Ishikawa (cell line): Measurements from ENCODE around the gene NBAS.

Source experiments
- CEBPB ChIP-seq: IDR thresholded peaks from 2 replicates; pipeline ENCODE4 v1.6.1; 2012
- CREB1 ChIP-seq: IDR thresholded peaks from 2 replicates; pipeline ENCODE4 v1.6.1; 2012; ENCODE audit warnings: low read depth
- EGR1 ChIP-seq: IDR thresholded peaks from 2 replicates; pipeline ENCODE4 v1.6.1; 2012
- EP300 ChIP-seq: IDR thresholded peaks from 2 replicates; pipeline ENCODE4 v1.6.1; 2012; ENCODE audit warnings: borderline replicate concordance
- FOXM1 ChIP-seq: IDR thresholded peaks from 2 replicates; pipeline ENCODE4 v1.6.1; 2012; ENCODE audit warnings: low read depth, borderline replicate concordance
- NFIC ChIP-seq: IDR thresholded peaks from 2 replicates; pipeline ENCODE4 v1.6.1; 2012
- RAD21 ChIP-seq: IDR thresholded peaks from 2 replicates; pipeline ENCODE4 v1.6.1; 2012; ENCODE audit warnings: low read depth
- TAF1 ChIP-seq: IDR thresholded peaks from 2 replicates; pipeline ENCODE4 v1.6.1; 2012; ENCODE audit warnings: low read depth, mild to moderate bottlenecking
- TCF12 ChIP-seq: IDR thresholded peaks from 2 replicates; pipeline ENCODE4 v1.6.1; 2012; ENCODE audit warnings: low read depth
- TEAD4 ChIP-seq: IDR thresholded peaks from 2 replicates; pipeline ENCODE4 v1.6.1; 2012
- YY1 ChIP-seq: IDR thresholded peaks from 2 replicates; pipeline ENCODE4 v1.6.1; 2012; ENCODE audit warnings: low read depth
- ZBTB7A ChIP-seq: IDR thresholded peaks from 2 replicates; pipeline ENCODE4 v1.6.1; 2012; ENCODE audit warnings: low read depth
- TF ChIP-seq, protein P1 (sequence below): IDR thresholded peaks from 2 replicates; pipeline ENCODE4 v1.6.1; 2012
- TF ChIP-seq, protein P2 (sequence below): IDR thresholded peaks from 2 replicates; pipeline ENCODE4 v1.6.1; 2012
- TF ChIP-seq, protein P3 (sequence below): IDR thresholded peaks from 2 replicates; pipeline ENCODE4 v1.6.1; 2012; ENCODE audit warnings: low read depth, mild to moderate bottlenecking

The NBAS gene

DNA sequence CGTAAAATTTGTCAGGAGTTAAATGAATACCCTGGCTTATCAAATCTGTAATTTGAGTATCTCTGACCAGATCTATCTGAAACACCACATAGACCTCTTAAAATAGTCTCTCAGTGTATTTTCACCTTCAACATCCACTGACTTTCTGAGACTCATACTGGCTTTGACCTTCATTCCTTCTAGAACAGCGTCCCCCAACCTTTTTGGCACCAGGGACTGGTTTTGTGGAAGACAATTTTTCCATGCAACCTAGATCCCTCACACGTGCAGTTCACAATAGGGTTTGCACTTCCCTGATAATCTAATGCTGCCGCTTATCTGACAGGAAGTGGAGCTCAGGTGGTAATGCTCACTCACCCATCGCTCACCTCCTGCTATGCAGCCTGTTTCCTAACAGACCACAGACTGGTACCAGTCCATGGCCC lies 3.2 kb downstream of the NBAS start:
- no peak for TF ChIP-seq FOXM1
- no peak for TF ChIP-seq NFIC
- TF ChIP-seq CEBPB, result no peak

DNA sequence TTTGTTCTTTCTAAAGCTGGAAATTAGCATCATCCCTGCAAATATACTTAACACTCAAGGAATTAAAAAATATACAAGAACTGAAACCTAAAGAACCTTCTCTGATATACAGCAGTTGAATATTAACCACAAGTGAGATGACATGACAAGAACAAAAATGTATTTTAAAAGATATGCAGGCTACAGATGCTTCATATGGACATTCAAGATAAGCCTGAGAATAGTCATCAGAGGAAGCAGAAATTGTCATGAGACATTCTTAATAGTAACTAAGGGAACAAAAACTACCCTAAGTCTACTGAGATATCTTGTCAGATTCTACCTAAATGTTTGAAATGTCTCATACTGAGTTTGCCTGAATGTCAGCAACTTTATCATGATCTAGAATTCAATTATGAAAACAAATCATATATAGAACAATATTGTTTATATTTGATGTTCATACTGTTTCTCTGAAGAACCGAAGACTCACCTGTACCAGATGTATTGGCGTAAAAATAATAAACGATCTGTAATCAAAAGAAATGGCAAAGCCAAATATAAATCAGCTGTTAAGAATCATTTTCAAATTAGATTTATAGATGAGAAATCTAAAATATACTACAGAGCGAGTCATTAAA lies 4.7 kb downstream of the NBAS start:
- TF ChIP-seq TAF1 (no peak), TEAD4 (no peak), CEBPB (no peak), NFIC (no peak), EP300 (no peak), EGR1 (no peak), TCF12 (no peak), RAD21 (no peak), FOXM1 (no peak), CREB1 (no peak), YY1 (no peak), ZBTB7A (no peak)
- TF ChIP-seq, protein P1, sequence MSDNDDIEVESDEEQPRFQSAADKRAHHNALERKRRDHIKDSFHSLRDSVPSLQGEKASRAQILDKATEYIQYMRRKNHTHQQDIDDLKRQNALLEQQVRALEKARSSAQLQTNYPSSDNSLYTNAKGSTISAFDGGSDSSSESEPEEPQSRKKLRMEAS, result no peak
- TF ChIP-seq, protein P2, sequence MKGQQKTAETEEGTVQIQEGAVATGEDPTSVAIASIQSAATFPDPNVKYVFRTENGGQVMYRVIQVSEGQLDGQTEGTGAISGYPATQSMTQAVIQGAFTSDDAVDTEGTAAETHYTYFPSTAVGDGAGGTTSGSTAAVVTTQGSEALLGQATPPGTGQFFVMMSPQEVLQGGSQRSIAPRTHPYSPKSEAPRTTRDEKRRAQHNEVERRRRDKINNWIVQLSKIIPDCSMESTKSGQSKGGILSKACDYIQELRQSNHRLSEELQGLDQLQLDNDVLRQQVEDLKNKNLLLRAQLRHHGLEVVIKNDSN, result no peak
- TF ChIP-seq, protein P3, sequence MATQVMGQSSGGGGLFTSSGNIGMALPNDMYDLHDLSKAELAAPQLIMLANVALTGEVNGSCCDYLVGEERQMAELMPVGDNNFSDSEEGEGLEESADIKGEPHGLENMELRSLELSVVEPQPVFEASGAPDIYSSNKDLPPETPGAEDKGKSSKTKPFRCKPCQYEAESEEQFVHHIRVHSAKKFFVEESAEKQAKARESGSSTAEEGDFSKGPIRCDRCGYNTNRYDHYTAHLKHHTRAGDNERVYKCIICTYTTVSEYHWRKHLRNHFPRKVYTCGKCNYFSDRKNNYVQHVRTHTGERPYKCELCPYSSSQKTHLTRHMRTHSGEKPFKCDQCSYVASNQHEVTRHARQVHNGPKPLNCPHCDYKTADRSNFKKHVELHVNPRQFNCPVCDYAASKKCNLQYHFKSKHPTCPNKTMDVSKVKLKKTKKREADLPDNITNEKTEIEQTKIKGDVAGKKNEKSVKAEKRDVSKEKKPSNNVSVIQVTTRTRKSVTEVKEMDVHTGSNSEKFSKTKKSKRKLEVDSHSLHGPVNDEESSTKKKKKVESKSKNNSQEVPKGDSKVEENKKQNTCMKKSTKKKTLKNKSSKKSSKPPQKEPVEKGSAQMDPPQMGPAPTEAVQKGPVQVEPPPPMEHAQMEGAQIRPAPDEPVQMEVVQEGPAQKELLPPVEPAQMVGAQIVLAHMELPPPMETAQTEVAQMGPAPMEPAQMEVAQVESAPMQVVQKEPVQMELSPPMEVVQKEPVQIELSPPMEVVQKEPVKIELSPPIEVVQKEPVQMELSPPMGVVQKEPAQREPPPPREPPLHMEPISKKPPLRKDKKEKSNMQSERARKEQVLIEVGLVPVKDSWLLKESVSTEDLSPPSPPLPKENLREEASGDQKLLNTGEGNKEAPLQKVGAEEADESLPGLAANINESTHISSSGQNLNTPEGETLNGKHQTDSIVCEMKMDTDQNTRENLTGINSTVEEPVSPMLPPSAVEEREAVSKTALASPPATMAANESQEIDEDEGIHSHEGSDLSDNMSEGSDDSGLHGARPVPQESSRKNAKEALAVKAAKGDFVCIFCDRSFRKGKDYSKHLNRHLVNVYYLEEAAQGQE, result no peak

DNA sequence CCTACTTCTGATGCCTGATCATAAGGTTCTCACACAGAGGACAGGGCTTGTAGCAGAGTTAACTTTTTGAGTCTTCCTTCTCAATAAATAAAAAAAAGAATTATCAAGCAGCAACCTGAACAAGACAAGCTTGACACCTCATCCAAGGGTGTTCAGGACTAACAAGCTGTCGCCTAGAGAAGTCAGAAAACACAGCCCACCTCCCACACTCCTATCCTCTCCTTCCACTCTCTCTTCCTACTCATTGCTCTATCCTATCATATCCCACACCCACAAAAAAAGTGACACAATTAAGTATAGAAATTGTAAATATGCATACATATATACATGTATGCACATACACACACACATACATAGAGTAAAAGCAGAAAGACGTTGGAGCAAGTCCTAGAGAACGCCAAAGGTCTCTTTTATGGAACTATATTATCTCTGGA lies 5.4 kb downstream of the NBAS start:
- TF ChIP-seq, protein P1, result no peak
- TF ChIP-seq CREB1, result no peak
- no peak for TF ChIP-seq RAD21
- TF ChIP-seq ZBTB7A, result no peak
- TF ChIP-seq CEBPB, result no peak
- no peak for TF ChIP-seq FOXM1
- no peak for TF ChIP-seq EP300
- TF ChIP-seq NFIC, result no peak
- TF ChIP-seq EGR1, result no peak
- TF ChIP-seq, protein P3, result no peak
- no peak for TF ChIP-seq TCF12
- no peak for TF ChIP-seq TEAD4

DNA sequence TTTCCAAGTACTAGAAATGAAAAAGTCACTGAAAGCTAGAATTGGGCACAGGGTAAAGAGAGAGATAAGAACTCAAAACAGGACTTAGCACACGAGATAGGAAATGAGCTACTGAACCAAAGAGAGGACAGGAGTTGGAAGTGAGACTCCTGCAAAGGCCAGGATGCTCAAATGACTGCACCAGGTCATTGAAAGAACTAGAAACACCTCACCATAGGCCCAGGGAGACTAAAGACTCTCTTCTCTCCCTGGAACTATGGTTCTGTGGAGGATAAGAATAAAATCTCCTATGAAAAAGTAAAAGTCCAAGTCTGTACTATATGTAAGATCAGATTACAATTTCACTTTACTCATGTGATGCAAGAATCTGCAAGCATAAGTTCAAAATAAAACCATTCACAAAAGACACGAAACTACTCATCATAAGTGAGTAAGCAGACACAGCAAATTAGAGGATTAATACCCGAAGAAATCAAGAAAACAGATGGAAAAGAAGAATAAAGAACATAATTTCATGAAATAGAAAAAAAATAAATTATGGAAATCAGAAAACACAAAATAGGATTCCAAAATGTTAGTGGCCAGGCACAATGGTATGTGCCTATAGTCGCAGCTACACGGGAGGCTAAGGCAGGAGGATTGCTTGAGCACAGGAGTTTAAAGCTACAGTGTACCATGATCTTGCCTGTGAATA lies 6.5 kb downstream of the NBAS start:
- TF ChIP-seq RAD21 (no peak), YY1 (no peak), EP300 (no peak), TAF1 (no peak), ZBTB7A (no peak), CREB1 (no peak), TCF12 (no peak)
- TF ChIP-seq, protein P3, result no peak

DNA sequence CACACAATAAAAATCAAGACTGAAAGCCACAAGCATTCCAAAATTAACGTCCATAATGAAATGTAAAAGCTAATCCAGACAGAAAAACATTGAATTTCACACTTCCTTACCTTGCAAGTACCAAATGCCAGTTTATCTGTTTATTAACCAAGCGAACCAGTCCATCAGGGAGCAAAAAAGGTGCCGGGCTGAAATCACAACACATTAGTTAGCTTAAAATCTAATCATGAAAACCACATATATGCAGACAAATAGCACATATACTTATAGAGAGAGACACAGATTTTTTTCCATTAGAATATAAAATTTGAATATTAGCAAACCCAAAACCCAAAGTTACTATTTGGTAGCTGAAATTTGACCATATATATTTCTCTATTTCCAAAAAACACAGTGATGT lies 7.2 kb downstream of the NBAS start:
- TF ChIP-seq YY1 (no peak), EP300 (no peak), ZBTB7A (no peak), CEBPB (no peak), CREB1 (no peak), EGR1 (no peak), NFIC (no peak)
- TF ChIP-seq, protein P2, result no peak
